KMS-11 (cell line): ENCODE measurements around the gene TRAK2.

ENCODE experiments used
- H2AFZ ChIP-seq: fragments of 200-600 bp; sonication (generic); 2 replicates; pipeline ENCODE4 v1.6.1; 2016; ENCODE audit warnings: antibody characterized with exemption, mixed run types, low read depth
- H3K27ac ChIP-seq: fragments of 200-600 bp; sonication (generic); 2 replicates; pipeline ENCODE4 v1.6.1; 2016; ENCODE audit warnings: mild to moderate bottlenecking, mixed run types
- H3K27me3 ChIP-seq: fragments of 200-600 bp; sonication (generic); 2 replicates; pipeline ENCODE4 v1.6.1; 2017; ENCODE audit warnings: mild to moderate bottlenecking, low read depth, mixed run types, moderate library complexity; ENCODE audit not compliant: insufficient read depth
- H3K36me3 ChIP-seq: fragments of 200-600 bp; sonication (generic); 2 replicates; pipeline ENCODE4 v1.6.1; 2017; ENCODE audit warnings: mild to moderate bottlenecking, mixed run types; ENCODE audit not compliant: insufficient read depth
- H3K4me1 ChIP-seq: fragments of 200-600 bp; sonication (generic); 2 replicates; pipeline ENCODE4 v1.6.1; 2016; ENCODE audit warnings: mild to moderate bottlenecking, low read depth, mixed run types; ENCODE audit not compliant: poor library complexity, severe bottlenecking
- H3K4me2 ChIP-seq: fragments of 200-600 bp; sonication (generic); 2 replicates; pipeline ENCODE4 v1.7.0; 2016; ENCODE audit warnings: mild to moderate bottlenecking, mixed run types
- H3K4me3 ChIP-seq: fragments of 200-600 bp; sonication (generic); IDR thresholded peaks from 2 replicates; pipeline ENCODE4 v1.6.1; 2017; ENCODE audit warnings: low read depth, low read length, mixed read lengths; ENCODE audit not compliant: insufficient read depth
- H3K79me2 ChIP-seq: fragments of 200-600 bp; sonication (generic); 2 replicates; pipeline ENCODE4 v1.6.1; 2016; ENCODE audit warnings: low read depth, mixed run types; ENCODE audit not compliant: insufficient read depth
- H3K9ac ChIP-seq: fragments of 200-600 bp; sonication (generic); 2 replicates; pipeline ENCODE4 v1.6.1; 2016; ENCODE audit warnings: mild to moderate bottlenecking, mixed run types
- H4K20me1 ChIP-seq: fragments of 200-600 bp; sonication (generic); 2 replicates; pipeline ENCODE4 v1.6.1; 2016; ENCODE audit warnings: mild to moderate bottlenecking, mixed run types; ENCODE audit not compliant: insufficient read depth
- TF ChIP-seq, protein P1 (sequence below): fragments of 200-600 bp; sonication (generic); conservative IDR thresholded peaks from 2 replicates; pipeline ENCODE4 v1.6.1; 2017; ENCODE audit warnings: low read depth, mild to moderate bottlenecking, antibody characterized with exemption, low read length, moderate library complexity, mixed read lengths

Gene TRAK2

DNA sequence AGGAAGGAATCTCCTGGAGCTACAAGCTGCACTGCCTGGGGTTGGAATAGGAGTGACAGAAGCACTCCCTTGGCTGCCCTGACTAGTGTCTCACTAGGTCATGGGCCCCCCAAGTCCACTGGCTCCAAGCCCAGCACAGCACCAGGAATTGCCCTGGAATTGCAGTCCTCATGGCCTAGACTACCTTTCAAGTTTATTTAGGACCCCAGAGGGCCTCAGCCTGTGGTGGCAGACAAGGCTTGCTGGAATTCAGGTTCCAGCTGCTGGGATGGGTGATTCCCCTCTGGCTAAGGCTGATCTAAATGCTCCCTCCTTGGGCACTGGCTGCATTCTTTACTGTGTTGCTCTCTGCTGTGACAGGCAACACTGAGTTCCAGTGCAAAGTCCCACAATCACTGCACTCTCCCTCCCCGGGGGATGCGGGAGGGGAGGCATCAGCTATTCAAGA is 14.3 kb upstream of the TRAK2 start:
- H3K9ac ChIP-seq, result no peak overlapping the region
- no peaks in the 10 kb centered on the region for H3K79me2 ChIP-seq
- no peaks in the 10 kb centered on the region for H3K36me3 ChIP-seq
- no peak overlapping the region for H3K4me3 ChIP-seq
- H3K4me2 ChIP-seq, result no peak overlapping the region
- H3K27ac ChIP-seq, result no peak overlapping the region
- no peak overlapping the region for H2AFZ ChIP-seq
- H3K4me1 ChIP-seq, result no peaks in the 10 kb centered on the region
- TF ChIP-seq, protein P1, sequence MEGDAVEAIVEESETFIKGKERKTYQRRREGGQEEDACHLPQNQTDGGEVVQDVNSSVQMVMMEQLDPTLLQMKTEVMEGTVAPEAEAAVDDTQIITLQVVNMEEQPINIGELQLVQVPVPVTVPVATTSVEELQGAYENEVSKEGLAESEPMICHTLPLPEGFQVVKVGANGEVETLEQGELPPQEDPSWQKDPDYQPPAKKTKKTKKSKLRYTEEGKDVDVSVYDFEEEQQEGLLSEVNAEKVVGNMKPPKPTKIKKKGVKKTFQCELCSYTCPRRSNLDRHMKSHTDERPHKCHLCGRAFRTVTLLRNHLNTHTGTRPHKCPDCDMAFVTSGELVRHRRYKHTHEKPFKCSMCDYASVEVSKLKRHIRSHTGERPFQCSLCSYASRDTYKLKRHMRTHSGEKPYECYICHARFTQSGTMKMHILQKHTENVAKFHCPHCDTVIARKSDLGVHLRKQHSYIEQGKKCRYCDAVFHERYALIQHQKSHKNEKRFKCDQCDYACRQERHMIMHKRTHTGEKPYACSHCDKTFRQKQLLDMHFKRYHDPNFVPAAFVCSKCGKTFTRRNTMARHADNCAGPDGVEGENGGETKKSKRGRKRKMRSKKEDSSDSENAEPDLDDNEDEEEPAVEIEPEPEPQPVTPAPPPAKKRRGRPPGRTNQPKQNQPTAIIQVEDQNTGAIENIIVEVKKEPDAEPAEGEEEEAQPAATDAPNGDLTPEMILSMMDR, result no peak
- no peaks in the 10 kb centered on the region for H4K20me1 ChIP-seq
- H3K27me3 ChIP-seq, result no peaks in the 10 kb centered on the region

DNA sequence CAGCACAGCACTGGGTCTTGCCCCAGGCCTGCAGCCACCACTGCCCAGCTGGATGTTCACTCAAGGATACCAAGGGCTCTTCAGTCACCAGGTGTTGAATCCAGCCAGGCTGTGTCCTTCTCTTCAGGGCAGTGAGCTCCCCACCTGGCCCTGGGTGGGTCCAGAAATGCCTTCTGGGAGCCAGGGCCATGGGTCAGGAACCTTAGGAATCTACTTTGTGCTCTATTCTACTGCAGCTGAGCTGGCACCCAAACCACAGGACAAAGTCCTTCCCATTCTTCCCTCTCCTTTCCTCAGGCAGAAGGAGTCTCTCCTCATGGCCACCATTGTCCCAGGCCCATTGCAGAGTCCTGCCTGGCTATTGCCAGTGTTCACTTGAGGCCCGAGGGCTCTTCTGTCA is 13.3 kb upstream of the TRAK2 start:
- no peak overlapping the region for H2AFZ ChIP-seq
- no peaks in the 10 kb centered on the region for H3K27me3 ChIP-seq
- H3K4me3 ChIP-seq, result no peak overlapping the region
- H3K9ac ChIP-seq, result no peak overlapping the region
- TF ChIP-seq, protein P1, result no peak
- H3K79me2 ChIP-seq, result no peaks in the 10 kb centered on the region
- H3K27ac ChIP-seq, result no peak overlapping the region
- no peak overlapping the region for H3K4me2 ChIP-seq
- no peaks in the 10 kb centered on the region for H4K20me1 ChIP-seq
- no peaks in the 10 kb centered on the region for H3K36me3 ChIP-seq
- no peaks in the 10 kb centered on the region for H3K4me1 ChIP-seq

DNA sequence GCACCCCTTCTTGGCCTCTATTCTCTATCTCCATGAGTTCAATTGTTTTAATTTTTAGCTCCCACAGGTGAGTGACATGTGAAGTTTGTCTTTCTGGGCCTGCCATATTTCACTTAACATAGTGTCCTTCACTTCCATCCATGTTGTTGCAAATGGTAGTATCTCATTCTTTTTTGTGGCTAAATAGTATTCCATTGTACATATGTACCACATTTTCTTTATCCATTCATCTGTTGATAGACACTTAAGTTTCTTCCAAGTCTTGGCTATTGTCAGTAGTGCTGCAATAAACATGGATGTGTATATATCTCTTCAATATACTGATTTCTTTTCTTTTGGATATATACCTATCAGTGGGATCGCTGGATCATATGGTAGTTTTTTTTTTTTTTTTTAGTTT is 9.3 kb upstream of the TRAK2 start:
- Histone ChIP-seq H3K4me2 (no peak overlapping the region), H3K36me3 (no peaks in the 10 kb centered on the region), H3K79me2 (no peaks in the 10 kb centered on the region), H3K9ac (no peak overlapping the region), H2AFZ (no peak overlapping the region), H3K4me1 (no peaks in the 10 kb centered on the region), H3K27me3 (no peaks in the 10 kb centered on the region), H3K27ac (no peak overlapping the region), H3K4me3 (no peak overlapping the region), H4K20me1 (no peaks in the 10 kb centered on the region)
- TF ChIP-seq, protein P1, result no peak

DNA sequence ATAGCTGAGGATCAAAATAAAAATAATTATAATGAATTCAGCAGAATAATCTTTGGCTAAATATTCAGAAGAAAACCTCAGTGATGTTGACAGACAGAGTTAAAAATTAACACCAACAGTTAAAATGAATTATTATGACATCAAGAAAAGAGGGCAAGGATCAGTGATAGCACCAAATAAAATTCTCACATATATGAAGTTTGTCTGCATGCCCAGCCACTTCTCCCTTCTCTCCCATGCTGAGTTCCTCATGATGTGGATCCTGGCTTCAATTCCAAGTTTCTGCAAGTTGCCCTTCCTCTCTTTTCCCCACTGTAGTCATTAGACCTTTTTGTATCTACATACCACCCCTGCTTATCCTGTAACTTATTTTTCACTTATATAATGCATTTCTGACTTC is 7.1 kb upstream of the TRAK2 start:
- no peak overlapping the region for H3K4me3 ChIP-seq
- H3K27ac ChIP-seq, result no peak overlapping the region
- no peak overlapping the region for H3K4me2 ChIP-seq
- no peaks in the 10 kb centered on the region for H3K4me1 ChIP-seq
- no peaks in the 10 kb centered on the region for H4K20me1 ChIP-seq
- H3K79me2 ChIP-seq, result no peaks in the 10 kb centered on the region
- H3K27me3 ChIP-seq, result no peaks in the 10 kb centered on the region; the same call in 1 of the 2 replicates
- no peak overlapping the region for H3K9ac ChIP-seq
- TF ChIP-seq, protein P1, result no peak
- H2AFZ ChIP-seq, result no peak overlapping the region
- H3K36me3 ChIP-seq, result no peaks in the 10 kb centered on the region
